ENCODE measurements around the gene F5.

Gene F5

DNA sequence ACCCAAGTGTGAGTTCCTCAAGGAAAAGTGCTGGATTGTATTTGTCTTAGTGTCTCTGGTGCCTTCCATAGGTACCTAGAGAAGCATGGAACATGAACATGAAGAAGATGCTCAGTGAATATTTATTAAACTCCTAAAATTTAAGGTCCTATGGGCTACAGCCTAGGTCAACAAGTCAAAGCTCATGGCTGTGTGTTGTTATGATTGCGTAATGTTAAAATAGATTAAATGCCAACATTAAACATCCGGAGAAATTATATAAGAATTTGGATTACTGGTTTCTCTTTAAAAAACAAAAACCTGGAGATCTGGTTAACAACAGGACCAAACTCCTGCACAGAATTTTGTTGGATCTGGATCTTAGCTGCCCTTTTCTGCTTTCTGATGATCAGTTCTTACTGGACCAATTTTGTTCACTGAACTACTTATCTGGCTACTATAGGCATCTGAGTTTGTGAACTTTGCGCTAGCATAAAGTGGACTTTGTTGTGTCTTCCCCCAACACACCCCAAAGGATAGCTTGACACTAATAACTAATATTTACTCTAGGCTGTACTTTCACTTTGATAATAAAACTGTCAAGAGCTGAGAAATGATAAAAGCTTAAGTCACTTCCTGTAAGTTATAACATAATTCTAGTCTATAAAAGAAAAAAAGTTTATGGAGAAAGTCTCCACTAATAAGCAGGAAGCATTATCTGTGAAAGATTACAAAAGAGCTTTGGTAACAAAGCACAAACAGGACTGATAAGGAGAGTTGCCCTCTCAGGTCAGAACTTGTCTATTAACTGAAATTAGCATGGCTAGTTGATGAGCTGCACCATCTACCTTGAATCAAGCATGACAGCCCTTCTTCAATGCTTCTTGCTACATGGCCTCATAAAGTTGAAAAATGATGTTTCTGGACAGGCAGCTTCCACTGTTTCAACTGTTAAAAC, 20.7 kb downstream of the F5 start:
- TF ChIP-seq, protein P1, sequence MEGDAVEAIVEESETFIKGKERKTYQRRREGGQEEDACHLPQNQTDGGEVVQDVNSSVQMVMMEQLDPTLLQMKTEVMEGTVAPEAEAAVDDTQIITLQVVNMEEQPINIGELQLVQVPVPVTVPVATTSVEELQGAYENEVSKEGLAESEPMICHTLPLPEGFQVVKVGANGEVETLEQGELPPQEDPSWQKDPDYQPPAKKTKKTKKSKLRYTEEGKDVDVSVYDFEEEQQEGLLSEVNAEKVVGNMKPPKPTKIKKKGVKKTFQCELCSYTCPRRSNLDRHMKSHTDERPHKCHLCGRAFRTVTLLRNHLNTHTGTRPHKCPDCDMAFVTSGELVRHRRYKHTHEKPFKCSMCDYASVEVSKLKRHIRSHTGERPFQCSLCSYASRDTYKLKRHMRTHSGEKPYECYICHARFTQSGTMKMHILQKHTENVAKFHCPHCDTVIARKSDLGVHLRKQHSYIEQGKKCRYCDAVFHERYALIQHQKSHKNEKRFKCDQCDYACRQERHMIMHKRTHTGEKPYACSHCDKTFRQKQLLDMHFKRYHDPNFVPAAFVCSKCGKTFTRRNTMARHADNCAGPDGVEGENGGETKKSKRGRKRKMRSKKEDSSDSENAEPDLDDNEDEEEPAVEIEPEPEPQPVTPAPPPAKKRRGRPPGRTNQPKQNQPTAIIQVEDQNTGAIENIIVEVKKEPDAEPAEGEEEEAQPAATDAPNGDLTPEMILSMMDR (IDR thresholded peaks at IDR 0.05): no peak
- Histone ChIP-seq H3K27ac (no peak overlapping the region), H3K4me3 (no peak overlapping the region)
- DNase-seq (ENCODE audit: low spot score): no peak

DNA sequence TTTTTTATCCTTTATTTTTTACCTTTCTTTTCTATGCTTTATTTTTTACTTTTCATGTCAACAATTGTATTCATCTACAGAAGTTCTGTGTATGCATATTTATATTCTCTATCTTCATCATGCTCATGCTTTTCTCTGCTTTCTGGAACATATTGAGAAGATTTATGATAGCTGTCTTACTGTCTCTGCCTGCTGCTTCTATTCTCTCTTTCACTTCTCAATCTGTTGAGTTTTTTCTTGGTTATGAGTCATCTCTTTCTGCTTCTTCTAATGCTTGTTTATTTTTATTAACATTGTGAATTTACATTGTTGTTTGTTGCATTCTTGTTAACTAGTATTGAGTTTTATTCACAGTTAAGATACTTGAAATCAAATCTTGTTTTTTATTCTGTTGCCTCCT, 22.6 kb downstream of the F5 start:
- DNase-seq (ENCODE audit: low spot score): no peak
- no peak overlapping the region for H3K27ac ChIP-seq
- no peak overlapping the region for H3K4me3 ChIP-seq
- TF ChIP-seq, protein P1 (IDR thresholded peaks at IDR 0.05): no peak

DNA sequence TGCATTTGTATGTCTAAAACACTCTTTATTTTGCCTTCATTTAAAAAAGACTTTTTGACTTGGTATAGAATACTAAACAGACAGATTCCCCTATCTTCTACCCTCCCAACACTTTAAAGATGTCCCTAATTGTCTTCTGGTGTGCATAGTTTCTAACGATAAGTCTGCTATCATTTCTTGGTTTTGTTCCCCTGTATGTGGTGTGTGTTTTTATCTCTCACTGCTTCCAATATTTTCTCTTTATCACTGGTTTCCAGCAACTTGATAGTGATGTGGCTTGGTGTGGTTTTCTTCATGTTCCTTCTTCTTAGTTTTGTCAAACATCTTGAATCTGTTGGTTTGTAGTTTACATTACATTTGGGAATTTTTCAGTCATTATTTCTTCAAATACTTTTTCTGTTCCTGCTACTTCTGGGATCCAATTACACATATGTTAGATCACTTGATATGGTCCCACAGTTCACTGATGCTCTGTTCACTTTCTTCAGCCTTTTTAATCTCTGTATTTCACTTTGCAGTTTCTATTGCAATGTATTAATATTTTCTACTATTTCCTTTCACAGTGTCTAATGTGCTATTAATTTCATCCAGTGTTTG, 23.2 kb downstream of the F5 start:
- no peak overlapping the region for H3K27ac ChIP-seq

DNA sequence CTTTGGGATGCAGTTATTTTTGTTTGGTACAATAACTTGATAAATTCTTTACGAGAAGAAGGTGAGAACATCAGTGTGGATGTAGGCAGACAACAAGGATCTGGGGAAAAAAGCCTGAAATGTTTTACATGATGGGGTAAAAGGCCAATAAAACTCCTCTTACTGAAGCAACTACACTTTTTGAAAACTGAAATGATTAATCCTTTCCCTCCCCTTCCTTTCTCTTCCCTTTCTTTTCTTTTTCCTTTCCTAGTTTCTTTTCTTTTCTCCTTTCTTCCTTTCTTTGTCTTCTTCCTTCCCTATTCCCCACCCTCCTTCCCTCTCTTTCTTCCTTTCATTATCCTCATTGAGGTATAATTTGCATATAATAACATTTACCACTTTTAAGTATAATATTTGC, 24.6 kb downstream of the F5 start:
- TF ChIP-seq, protein P1 (IDR thresholded peaks at IDR 0.05): no peak
- H3K4me3 ChIP-seq: no peak overlapping the region
- H3K27ac ChIP-seq: no peak overlapping the region
- no peak for DNase-seq (ENCODE audit: low spot score)

More for the DNA sequence above, 23.2 kb downstream of the F5 start:
- DNase-seq (ENCODE audit: low spot score): no peak
- H3K4me3 ChIP-seq: no peak overlapping the region
- TF ChIP-seq, protein P1 (IDR thresholded peaks at IDR 0.05): no peak

DNA sequence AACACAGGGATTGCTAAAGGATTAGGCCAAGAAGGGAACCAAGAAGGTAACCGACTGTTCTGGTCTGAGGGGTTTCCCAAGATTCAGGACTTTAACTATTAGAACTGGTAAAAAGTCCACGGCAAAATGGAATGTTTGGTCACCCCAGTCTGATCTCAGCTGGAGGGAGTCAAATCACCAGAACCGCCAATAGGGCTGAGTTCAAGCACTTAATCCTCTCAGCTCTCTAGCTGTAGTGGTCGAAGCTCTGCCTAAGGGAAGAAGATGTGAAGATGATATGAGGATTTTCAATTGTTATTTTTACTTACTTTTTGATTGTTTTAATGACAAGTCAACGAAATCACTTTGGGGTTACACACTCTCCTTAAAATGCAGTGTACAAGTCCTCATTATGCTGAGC, 29.1 kb downstream of the F5 start:
- H3K4me3 ChIP-seq: no peak overlapping the region
- TF ChIP-seq, protein P1 (IDR thresholded peaks at IDR 0.05): no peak
- no peak overlapping the region for H3K27ac ChIP-seq
- DNase-seq (ENCODE audit: low spot score): no peak

DNA sequence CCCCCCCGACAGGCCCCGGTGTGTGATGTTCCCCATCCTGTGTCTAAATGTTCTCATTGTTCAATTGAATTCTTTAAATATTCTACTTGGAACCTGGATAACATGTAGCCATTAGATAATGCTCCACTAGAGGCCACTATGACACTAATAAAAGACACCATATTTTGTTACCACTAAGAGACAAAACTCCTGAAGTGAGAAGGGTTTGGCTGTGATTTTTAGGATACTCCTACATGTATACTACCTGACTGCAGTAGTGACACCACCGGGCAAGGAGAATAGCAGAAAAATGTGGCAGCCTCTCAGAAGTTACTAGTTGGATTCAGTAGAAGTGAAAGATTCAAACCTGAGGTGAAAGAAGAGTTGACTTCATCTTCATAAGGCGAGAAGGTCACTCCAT, 36.0 kb downstream of the F5 start:
- TF ChIP-seq, protein P1 (IDR thresholded peaks at IDR 0.05): no peak
- H3K27ac ChIP-seq: no peak overlapping the region
- no peak for DNase-seq (ENCODE audit: low spot score)
- no peak overlapping the region for H3K4me3 ChIP-seq

DNA sequence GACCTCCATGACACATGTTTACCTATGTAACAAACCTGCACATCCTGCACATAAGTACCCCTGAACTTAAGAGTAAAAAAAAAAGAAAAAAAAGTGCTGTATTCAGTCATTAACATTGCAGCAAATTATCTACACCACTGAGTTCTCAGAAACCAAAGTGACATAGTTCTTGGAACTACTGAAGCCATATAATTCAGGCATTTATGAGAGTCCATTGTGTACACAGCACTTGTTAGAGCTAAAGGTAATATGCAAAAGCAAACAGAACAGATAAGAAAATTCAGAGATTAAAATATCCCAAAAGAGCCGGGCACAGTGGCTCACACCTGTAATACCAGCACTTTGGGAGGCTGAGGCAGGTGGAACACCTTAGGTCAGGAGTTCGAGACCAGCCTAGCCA, 38.0 kb downstream of the F5 start:
- H3K27ac ChIP-seq: no peak overlapping the region
- no peak for DNase-seq (ENCODE audit: low spot score)
- TF ChIP-seq, protein P1 (IDR thresholded peaks at IDR 0.05): no peak
- no peak overlapping the region for H3K4me3 ChIP-seq

Data from coronary artery (tissue), 2 donors.